HG03039 (cell line): ENCODE data around the gene DOCK8.
"Not testable (repeated sequence)": the region's sequence is repeated elsewhere in the genome, so short reads cannot be mapped to it uniquely, and the experiment has no call there.

ENCODE experiments used
- ATAC-seq: cut with Tn5 transposase; IDR thresholded peaks from one replicate; pipeline ENCODE4 v1.9.1; 2021; ENCODE audit warnings: mild to moderate bottlenecking, moderate library complexity; ENCODE audit not compliant: unreplicated experiment

Gene DOCK8

DNA sequence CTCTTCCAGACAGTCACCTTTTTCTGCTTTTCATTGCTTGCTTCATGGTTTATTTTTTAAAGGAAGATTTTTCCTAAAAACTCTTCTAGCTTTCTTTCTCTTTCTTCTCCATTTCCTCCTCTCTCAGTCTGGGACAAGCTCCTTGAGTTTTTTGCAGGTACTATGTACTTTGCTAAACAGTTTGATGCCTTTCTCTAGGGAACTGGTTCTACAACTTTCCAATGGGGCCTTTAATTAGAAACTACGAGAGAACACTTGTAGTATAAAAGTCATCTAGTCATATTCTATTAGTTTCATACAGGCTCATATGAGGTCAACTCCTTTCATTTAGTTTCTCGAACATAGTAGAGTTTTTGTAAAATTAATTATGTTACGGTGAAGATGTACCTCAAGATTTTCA is 189.6 kb downstream of the DOCK8 start:
- ATAC-seq = no peak

DNA sequence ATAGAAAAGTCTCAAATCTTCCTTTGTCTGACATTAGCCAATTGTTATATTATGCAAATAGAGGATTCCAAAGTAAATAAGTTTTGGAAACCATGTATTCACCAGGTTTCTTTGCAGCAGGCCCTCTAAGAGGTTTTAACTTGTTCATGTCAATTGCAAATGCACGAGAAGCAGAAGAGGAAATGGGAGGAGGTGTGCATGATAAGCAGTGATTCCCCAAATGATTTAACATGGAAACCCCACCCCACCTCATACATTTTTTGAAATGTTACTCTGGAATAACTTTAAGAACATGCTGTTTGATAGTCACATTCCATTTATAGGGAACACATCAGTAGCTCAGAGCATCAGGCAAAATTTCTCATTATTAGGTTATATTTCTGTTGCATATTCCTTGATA is 190.7 kb downstream of the DOCK8 start:
- no peak for ATAC-seq

GRCh38 chr9:406886-407654 is 192.4 kb downstream of the DOCK8 start:
- no peak for ATAC-seq

DNA sequence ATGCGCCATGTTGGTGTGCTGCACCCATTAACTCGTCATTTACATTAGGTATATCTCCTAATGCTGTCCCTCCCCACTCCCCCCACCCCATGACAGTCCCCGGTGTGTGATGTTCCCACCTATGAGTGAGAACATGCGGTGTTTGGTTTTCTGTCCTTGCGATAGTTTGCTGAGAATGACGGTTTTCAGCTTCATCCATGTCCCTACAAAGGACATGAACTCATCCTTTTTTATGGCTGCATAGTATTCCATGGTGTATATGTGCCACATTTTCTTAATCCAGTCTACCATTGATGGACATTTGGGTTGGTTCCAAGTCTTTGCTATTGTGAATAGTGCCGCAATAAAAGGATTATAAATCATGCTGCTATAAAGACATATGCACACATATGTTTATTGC is 195.0 kb downstream of the DOCK8 start:
- ATAC-seq = not testable (repeated sequence)

GRCh38 chr9:414595-414994 is 199.9 kb downstream of the DOCK8 start:
- ATAC-seq = no peak

- ATAC-seq = no peak
Observed at GRCh38 chr9:419571-420171, 205.0 kb downstream of the DOCK8 start.

DNA sequence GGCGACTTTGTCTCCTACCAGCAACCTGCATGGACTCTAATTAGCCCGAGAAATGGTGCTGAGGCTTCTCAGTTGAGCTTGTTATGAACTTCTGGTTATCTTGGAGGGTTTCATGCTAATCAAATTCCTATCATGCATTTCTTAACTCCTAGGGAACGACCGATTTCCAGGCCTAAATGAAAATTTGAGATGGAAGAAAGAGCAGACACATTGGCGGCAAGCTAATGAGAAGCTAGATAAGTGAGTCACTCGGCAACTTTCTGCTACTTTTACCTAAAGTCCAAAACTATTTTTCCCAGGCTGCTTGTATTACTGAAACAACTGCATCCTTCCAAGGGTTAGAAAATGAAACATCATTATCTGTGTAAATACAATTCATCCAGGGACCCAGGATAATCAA is 207.2 kb downstream of the DOCK8 start:
- ATAC-seq = no peak

DNA sequence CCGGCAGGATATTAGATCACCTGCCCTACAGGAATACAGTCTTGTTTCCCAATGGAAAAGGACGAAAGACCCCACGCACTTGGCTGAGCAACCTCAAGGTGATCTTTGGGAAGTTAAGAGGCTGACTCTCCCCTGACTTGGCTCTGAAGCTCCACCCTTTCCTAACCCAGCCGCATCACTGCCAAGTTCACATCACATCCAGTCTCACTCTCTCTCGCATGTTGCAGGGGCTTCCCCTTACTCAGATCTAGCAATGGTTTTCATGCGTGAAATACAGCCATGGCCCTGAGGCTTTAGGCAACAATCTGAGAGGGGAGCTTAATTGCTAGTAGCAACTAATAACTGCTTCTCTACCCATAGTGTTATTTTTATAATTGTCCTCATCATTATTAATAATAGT is 211.6 kb downstream of the DOCK8 start:
- no peak for ATAC-seq

- ATAC-seq = no peak
Observed at GRCh38 chr9:426976-427375, 212.3 kb downstream of the DOCK8 start.

DNA sequence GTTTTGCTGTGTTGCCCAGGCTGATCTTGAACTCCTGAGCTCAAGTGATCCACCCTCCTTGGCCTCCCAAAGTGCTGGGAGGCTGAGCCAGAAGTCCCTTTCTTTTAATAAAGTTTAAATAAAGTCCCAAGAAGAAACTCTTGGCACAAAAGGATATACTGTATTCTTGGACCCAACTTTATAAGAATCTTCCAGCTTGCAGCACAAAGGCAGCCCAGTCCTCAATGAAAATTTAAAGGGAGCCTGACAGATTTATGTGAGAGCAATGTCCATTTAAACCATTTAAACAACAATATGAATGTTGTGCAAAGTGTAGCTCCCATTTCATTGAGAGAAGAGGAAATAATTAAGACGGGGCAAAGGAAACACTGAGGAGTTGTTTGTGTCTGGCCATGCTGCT is 217.0 kb downstream of the DOCK8 start:
- no peak for ATAC-seq

- no peak for ATAC-seq
Observed at GRCh38 chr9:436482-436881, 221.8 kb downstream of the DOCK8 start.

- no peak for ATAC-seq
Observed at GRCh38 chr9:437066-437465, 222.4 kb downstream of the DOCK8 start.

- no peak for ATAC-seq
Observed at GRCh38 chr9:437574-438001, 222.9 kb downstream of the DOCK8 start.

DNA sequence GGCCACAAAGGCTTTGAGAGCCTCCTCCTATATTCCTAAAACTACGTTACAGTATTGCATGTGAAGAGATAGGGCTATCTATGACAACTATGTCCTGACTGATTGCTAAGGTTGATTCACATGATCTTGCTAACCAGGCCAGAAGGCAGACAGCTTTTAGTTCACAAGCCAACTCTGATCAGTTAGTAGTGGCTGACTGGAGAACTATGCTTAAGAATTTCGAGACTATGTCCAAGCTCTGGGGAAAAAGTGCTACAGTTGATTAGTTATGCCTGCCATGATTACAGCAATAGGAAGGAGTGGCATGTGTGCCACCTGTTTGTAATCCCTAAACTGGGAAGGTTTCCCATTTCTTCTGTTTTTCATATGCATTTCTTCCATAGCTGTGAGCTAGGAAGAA is 223.4 kb downstream of the DOCK8 start:
- ATAC-seq = no peak

- ATAC-seq = no peak
Observed at GRCh38 chr9:438961-439768, 224.5 kb downstream of the DOCK8 start.

DNA sequence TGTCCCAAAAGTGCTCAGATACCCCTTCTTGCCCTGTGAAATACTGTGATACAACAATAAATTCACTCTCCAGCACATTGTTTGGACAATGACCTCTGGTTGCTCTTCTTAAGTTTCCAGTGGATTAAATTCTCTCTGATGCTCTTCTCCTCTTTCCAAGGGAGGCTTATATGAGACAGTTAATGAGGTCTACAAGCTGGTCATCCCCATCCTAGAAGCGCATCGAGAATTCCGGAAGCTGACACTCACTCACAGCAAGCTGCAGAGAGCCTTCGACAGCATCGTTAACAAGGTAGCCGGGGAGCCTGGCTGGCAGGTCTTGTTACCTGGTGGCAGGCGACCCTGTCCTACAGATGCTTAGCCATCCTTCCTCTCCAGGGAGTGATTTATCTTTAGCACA is 226.5 kb downstream of the DOCK8 start:
- ATAC-seq = no peak

DNA sequence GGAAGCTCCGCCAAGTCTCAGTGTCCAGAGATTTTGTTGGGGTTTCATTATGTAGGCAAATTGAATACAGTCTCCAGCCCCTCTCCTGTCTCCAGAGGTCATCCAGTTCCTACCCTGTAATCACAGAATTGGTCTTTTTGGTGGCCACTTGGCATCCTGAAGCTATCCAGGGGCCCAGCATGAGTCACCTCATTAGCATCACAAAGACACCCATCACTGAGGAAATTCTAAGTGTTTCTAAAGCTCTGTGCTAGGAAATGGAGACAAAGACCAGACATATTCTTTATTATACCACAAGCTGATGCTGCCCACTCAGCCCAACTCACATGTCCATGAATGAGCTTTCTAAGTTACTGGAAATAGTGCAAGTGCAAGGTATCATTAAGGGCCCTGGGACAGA is 229.9 kb downstream of the DOCK8 start:
- no peak for ATAC-seq

GRCh38 chr9:445033-445432 is 230.4 kb downstream of the DOCK8 start:
- ATAC-seq = no peak

GRCh38 chr9:446074-446699 is 231.5 kb downstream of the DOCK8 start:
- ATAC-seq = no peak

DNA sequence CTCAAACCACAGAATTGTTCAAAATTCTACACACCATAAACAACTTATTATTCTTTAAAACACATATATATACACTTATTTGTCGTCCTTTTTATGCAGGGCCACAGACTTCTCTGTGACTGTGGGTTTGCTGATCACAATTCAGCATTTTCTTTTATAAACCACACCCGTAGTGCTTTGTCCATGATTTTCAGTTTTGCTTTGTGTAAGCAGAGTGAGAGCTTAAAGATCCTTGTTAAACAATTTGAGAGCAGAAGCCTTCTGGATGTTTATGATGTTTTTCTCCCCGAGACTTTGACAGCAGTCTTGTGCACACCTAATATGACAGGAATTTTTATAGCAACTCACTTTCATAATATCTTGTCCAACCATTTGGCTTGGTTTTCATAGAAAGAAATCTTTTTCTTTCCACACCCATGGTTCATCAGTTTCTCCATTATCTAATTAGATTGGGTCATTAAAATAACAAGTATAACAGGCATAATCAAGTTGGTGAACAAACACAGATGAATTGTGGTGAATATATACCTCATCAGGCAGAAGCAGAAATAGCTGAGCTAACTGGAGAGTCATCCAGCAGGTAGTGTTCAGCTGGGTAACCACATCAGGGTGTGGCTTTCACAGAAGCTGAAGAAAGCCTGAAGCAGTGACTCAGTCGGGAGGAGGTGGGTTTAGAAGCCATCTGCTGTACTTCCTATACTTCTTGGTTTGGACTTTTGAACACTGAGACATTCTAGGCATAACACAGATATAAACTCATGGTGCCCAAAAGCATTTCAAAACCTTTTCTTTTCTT is 232.8 kb downstream of the DOCK8 start:
- ATAC-seq = no peak

DNA sequence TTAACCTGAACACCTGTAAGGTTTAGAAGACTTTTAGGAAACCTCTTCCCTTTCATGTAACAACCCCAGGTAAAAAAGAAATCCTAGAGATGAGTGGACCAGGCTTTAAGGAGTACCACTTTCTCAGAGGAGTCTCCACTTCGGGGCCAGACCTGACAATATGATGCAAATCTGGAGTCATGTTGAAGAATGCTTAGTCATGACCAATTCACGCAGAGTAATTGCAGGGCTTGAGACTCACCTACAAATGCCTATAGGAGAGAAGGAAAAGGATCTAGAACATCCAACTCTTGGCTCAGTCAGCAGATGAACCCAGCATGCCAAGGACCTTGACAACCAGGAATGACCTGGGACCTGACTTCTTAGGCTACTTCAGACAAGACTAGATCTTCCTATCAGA is 235.4 kb downstream of the DOCK8 start:
- no peak for ATAC-seq
